GM19324 (cell line): ENCODE data around the gene HBZ.
"Not testable (repeated sequence)": the region's sequence is repeated elsewhere in the genome, so short reads cannot be mapped to it uniquely, and the experiment has no call there.

Experiments
- ATAC-seq: cut with Tn5 transposase; IDR thresholded peaks from one replicate; pipeline ENCODE4 v1.9.1; 2021; ENCODE audit warnings: mild to moderate bottlenecking, moderate library complexity; ENCODE audit not compliant: unreplicated experiment, low FRiP score

The HBZ gene

DNA sequence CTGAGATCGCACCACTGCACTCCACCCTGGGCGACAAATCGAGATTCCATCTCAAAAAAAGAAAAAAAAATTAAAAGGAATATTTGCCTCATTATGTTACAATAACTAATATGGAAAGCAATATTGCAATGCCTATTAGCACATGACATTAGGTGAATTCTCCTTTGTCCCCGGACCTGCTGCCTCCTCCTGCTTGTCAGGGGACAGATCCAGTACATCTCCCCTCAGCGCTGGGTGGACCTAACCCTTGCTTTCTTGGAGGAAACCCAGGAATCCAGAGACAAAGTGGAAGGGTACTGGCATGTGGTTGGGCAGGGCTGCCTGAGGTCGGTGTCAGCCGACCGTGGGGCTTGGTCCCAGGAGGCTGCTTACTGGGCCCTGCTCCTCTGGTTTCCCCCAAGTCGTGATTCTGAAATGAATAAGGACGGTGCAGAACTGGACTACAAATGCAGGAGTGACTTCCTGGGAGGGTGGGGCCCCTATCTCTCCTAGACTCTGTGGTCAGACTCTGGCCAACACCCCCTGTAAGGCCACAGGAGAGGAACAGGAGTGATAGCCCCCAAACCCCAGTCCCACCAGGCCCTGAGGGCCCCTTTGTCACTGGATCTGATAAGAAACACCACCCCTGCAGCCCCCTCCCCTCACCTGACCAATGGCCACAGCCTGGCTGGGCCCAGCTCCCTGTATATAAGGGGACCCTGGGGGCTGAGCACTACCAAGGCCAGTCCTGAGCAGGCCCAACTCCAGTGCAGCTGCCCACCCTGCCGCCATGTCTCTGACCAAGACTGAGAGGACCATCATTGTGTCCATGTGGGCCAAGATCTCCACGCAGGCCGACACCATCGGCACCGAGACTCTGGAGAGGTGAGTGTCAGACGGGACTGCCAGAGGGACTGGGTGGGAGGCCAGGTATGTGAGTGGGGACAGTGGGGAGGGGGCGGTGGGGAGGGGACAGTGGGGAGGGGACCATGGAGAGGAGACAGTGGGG, at the start of gene HBZ:
Gene HBZ, plus strand, starts transcription at position 504 of the 988 bp plus-strand sequence. Its CDS starts 266 bp downstream, at position 770.
- no peak for ATAC-seq

DNA sequence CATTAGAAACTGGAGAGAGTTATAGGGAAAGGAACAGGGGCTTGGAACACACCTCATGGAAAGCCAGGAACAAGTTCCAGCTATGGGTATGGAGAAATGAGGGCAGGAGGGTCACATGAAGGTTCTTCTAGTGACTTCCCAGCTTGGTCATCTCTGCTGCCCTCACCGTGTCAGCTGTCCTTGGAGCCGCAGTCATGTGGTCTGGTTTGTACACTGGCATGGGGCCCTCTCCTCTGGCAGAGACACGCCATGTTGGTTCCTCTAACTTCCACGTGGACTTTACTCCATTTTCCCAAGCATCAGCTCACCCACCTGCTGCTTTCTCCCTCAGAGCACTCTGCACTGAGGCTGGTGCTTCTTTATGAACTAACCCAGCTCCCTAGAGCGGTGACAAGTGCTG, 48.1 kb upstream of the HBZ start:
- no peak for ATAC-seq

DNA sequence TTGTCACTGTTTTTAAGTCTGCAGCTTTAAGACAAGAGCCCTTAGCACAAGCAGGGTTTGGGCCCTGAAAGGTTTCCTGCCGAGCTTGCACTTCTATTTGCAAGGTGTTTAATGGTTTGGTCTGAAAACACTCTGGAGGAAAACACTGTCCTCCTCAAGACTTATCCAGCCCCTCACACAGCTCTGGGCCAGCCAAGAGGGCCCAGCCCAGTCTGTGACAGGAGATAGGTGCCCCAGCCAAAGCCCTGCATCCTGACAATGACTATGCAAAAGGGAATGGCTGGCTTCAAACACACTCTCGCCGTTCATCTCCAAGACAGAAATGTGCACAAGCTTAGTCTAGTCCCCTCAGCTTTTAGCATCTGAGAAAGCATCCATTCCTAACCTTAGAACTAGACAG, 47.5 kb upstream of the HBZ start:
- ATAC-seq, result no peak

DNA sequence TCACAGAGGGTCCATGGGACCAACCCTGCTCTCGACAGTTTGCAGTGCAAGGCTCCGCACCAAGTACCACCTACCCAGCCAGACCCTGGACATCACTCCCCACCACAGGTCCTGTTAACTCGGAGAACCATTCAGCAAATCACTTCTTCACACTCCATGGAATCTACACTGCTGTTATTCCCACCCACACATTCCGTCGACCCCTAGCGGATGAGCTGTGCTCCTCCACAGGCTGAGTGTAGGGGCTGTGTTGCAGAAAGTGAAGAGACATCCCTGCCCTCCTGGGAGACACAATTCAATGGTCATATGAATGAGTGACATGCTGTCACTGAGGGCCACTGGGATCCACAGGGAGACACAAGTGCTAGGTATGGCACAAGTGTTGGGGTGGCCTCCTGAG, 46.9 kb upstream of the HBZ start:
- ATAC-seq, result no peak

DNA sequence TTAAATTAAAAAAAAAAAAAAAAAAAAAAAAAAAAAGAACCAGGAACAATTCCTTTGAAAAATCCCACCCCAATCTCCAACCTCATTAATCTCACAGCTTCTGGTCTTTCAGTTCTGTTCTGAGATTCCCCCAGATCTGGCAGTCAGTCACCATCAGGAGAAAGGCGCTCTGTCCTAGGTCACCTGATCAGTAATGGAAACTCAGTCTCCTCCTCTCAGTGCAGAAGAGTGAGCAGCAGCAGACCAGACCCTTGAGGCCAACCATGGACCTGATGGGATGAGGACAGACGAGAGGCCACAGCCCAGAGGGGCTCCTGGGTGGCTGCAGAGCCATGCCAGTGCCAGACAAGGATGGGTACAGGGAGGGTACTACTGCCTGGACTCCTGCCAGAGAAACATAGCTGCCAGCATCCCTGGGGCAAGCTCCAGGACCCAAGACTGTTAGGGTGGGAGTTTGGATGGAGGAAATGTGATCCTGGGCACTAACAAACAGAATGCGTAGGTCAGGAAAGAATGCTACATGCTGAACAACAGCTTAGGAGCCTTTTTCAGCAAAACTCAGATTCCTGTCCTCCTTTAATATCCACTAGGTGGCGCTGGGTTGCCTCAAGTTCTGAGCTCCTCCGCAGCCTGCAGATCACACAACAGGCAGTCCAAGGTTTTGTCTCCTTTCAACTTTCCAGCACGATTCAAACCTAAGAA, 45.7 kb upstream of the HBZ start:
- ATAC-seq, result no peak

DNA sequence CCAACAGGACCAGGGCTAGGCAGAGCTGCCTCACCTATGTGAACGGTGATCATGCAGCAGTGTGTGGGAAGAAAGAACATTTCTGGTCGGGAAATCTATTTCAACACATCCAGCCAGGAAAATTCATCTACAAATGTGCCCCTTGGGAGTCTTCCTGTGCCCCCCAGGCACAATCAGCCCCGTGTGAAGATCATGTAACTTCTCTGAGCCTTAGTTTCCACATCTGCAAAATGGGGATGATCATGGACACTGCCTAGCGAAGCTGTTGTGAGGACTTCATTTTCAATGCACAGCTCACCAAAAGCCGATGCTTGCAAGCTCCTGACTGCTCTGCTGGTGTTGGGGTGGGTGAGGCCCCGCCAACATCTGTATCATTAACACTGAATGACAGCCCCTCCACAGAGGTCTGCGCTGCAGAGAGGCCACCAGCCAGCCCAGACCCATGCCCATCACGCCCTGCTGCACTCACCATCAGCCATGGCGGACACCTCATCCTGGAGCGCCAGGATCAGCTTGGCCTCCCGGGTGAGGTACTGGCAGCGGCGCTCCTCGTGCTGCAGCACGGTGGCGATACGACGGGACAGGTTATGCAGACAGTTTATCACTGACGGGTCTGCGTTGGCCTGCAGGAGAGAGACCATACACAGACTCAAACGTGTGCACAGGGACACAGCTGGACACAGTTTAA, 40.1 kb upstream of the HBZ start:
- ATAC-seq, result no peak

DNA sequence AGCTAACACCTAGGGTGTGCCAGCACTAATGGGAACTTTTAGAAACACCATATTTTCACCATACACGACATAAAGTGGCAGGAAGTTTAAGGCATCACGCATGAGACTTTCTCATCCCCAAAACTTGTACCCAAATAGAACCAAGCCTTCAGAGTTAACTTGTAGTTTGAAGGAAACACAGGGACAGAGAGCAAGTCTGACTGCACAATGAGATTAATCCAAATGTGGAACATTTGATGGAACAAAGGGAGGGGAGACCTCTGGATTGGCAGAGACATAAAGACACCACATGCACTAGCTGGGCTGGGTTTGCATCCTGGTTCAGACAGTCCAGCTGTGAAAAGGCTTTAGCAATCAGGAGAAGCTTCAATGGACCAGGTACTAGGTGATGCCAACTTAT, 38.1 kb upstream of the HBZ start:
- ATAC-seq, result no peak

DNA sequence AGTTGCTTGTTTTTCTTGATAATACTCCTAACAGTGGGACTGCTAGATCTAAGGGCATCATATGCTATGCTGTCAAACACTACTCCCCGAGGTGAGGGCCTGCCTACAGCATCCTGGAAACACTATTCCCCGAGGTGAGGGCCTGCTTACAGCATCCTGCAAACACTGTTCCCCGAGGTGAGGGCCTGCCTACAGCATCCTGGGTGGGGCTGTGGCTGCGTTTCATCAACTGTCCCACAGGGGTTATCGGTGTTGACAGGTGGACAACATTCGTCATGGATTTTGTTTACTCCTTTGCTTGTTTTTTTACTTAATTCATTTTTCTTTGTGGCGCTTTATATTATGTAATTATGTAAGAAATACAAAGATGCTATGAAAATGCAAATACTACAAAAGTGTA, 36.4 kb upstream of the HBZ start:
- no peak for ATAC-seq

DNA sequence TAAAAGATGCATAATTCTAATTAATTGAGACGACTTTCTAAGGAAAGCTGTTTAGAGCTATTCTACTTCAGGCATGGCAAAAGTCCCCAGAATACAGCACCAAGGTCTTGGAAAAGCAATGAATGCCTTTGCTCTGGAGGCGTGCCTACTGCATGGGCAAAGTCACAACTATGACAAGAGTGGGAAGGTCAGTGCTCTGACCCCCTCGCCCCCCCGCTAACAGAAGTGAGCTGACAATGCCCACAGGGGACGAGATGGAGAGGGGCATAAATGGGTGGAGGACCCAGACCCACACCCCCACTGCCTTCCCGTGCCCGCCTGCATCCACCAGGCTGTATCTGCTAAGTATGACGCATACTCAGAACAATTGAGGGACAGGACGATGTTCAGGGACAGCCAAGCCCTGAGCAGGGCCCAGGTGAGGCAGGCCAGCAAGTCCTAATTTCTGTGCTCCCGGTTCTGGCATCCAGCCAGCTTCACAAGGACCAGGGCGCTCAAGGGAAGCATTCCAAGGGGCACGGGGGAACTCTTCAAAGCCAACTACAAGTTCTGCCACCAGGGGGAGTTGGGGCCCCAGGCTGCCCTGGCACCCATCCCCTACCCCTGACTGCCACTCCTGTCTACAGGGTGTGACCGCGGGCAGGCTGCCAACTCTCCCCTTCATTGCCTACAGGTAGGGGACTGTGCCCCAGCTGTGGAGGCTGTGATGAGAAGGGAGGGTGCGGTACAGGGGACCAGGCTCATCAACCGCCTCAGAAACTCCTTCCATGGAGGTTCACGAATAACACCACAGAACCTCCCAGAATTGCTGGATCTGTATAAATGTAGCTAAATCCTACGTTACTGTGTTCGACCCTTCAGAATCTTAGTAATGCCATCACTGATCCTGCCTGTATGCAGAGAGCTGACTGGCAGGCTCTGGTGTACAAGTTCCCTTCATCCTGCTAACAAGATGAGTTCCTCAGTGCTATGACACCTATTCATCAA, 34.8 kb upstream of the HBZ start:
- ATAC-seq, result no peak

DNA sequence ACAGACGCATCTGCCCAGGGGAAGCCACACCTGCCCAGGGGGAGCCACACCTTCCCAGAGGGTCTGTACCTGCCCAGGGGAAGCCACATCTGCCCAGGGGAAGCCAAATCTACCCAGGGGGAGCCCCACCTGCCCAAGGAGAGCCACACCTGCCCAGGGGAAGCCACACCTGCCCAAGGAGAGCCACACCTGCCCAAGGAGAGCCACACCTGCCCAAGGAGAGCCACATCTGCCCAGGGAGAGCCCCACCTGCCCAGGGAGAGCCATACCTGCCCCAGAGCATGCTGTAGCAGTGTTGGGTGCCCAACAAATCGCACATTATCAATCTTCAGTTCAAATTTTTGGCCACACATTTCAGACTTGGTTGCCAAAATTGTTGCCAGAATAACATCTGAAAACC, 33.6 kb upstream of the HBZ start:
- no peak for ATAC-seq

DNA sequence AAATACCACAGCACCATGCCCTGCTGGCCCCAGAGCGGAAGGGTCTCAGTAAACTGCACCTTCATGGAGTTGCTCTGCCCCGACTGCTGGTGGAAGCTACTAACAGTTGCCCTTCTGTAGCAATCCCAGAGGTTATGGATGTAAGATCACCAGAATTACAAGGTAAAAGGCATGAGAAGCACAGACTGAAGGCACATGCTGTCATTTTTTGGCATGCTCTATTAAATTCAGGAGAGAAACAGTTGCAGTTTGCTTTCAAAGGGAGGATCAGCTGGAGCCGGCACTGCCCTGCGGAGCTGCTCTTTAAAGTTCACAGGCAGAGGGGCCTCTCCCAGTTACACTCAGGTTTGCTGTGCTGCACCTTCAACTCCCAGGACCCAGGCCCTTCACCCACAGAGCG, 33.1 kb upstream of the HBZ start:
- ATAC-seq, result no peak

DNA sequence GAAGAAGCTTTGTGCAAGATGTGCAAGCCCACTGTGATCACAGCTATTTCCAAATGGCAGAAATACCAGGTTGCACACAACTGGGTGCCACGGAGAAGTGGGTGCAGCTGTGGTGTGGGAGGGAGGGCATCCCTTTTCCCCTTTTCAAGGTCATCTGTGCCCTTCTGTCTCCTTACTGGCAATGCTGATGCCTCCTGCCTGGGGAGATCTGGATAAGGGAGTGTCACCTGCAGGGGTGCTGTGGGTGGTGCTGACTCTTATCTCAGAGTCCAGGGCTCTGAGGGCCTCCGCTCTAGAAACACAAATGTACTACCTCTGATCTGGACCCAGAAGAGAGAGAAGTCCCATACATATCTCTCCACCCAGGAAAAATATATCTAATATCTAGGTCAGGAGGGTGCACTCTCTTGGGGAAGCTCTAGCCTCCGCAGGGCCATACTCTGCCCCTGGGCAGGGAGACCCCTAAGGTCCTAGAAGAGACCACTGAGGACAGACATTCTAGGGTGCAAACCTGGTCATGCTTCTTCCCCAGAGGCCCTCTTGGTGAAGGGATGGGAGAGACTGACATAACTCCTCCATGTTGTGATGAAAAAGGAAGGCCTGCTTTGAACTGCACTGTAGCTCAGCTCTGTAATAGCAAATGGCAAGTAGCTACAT, 32.5 kb upstream of the HBZ start:
- ATAC-seq, result no peak

DNA sequence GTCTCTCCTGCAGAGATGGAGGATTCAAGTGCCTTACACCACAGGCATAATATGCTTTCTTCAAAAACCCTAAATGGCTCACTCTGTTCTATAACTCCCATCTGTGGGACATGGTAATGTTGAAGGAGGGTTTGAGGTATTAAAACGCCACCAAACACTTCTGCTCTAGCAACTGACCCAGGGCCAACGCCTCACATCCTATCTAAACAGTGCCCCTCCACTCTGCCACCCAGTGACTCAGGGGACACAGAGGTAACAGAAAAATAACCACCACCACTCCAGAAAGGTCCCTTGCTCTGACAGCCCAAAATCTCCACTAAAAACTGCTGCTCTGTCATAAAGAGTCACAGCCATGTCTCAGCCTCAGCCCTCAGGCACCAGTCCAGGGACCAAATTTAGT, 31.7 kb upstream of the HBZ start:
- ATAC-seq, result no peak

DNA sequence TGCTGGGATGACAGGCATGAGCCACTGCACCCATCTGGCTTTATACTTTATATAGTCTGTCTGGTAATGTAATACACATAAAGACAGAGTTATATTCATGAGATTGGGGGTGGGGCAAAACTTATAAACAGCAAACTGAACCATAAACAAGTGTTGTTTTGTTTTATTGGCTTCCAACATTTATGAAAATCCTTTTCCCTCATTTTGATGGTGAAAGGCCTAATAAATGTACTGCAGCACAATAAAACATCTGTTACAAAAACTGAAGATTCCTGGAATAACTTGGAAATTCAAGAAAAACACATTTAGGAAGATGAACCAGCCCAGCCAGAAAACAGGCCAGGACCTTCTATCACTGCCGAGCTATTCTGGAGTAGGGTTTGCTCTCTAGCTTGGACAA, 30.1 kb upstream of the HBZ start:
- ATAC-seq, result no peak

DNA sequence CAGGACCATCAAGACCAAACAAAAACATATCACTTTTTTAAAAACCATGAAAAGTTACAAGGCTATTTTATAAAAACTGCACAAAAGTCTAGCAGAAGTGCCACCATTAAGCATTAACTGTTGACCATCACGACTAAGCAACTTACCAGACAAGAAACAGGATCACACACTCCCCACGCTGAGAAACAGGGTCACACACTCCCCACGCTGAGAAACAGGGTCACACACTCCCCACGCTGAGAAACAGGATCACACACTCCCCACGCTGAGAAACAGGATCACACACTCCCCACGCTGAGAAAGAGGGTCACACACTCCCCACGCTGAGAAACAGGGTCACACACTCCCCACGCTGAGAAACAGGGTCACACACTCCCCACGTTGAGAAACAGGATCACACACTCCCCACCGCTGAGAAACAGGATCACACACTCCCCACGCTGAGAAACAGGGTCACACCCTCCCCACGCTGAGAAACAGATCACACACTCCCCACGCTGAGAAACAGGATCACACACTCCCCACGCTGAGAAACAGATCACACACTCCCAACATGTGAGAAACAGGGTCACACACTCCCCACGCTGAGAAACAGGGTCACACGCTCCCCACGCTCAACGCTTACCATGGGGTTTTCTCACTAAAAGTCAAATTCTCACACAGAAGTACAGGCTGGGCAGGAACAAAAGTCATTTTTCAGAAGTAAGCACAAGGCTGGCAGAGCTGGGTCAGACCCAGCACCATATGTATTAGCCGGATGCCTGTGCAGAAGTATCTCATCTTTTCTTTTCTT, 28.7 kb upstream of the HBZ start:
- not testable (repeated sequence) for ATAC-seq

DNA sequence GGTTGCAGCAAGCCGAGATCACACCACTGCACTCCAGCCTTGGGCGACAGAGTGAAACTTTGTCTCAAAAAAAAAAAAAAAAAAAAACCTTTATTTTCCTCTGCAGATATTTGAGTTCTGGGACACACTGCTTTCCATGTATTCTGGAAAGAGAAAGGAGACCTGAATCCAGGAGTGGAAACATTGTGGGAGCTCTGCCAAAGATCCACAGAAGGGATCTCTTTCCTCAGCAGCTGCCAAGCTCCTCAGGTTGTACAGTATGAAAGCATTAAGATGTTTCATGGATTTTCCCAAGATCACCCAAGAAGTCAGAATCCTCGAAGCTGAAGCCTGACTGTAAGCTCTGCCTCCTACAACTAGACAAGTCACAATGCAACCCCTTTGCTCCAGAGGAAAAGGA, 27.4 kb upstream of the HBZ start:
- no peak for ATAC-seq

DNA sequence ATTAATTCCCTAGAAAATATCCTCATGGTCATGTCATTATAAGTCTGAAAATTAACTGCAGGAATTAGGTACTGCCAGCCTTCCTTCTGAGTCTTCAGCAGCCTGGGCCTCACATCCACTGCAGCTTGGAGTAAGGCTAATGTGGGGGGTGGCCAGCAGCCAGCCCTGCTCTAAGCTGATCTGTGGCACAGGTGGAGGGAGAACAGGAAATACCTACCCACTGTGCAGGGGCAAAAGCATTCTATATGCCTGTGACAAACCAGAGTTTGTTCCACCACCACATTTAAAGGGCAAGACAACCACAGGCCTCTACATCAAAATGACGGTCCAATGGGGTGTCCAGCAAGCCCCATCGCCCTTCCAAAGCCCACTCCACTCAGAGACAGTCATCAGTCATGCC, 23.4 kb upstream of the HBZ start:
- no peak for ATAC-seq

DNA sequence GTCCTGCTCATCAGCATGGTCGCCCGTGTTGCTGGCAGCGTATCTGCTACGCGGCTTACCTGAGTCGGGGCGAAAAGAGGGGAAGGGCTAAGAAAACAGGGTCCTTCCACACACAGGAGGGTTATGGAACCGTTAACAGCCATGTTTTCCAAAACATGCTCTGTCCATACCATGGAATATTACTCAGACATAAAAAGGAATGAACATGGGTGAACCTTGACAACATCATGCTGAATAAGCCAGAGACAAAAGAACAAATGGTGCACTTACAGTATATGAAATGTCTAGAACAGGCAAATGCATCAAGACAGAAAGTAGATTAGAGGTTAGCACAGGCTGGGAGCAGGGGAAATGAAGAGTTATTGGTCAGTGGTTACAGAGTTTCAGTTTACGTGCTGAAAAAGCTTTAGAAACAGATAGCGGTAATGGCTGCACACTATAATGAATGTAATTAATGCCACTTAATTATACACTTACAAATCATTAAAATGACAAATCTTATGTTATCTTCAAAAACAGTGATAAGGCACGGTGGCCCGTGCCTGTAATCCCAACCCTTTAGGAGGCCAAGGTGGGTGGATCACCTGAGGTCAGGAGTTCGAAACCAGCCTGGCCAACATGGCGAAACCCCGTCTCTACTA, 21.8 kb upstream of the HBZ start:
- ATAC-seq, result no peak
